Activated T-cell treated with anti-CD3 and anti-CD28 coated beads for 48 hours (primary cell): ENCODE data around the gene RIPPLY2.
"Not testable (repeated sequence)": the region's sequence is repeated elsewhere in the genome, so short reads cannot be mapped to it uniquely, and the experiment has no call there.

ENCODE experiments used
- DNase-seq: peaks from one replicate; pipeline ENCODE4 v3.0.0-alpha.2; 2020; ENCODE audit warnings: low read depth

RIPPLY2 gene

GRCh38 chr6:83853178-83854000 lies at the start of gene RIPPLY2:
TSS of gene RIPPLY2 (plus strand) at chr6:83853360. CDS start at chr6:83853417, 57 bp downstream.
- no peak for DNase-seq

- DNase-seq: not testable (repeated sequence)
Observed at GRCh38 chr6:83803492-83803891, 49.7 kb upstream of the RIPPLY2 start.

GRCh38 chr6:83804886-83805285 lies 48.3 kb upstream of the RIPPLY2 start:
- DNase-seq: no peak

- no peak for DNase-seq
Observed at GRCh38 chr6:83808005-83808404, 45.2 kb upstream of the RIPPLY2 start.

GRCh38 chr6:83808926-83809325 lies 44.2 kb upstream of the RIPPLY2 start:
- no peak for DNase-seq

GRCh38 chr6:83812595-83812994 lies 40.6 kb upstream of the RIPPLY2 start:
- no peak for DNase-seq

- no peak for DNase-seq
Observed at GRCh38 chr6:83815631-83816272, 37.4 kb upstream of the RIPPLY2 start.

- DNase-seq: no peak
Observed at GRCh38 chr6:83822629-83823169, 30.5 kb upstream of the RIPPLY2 start.

- no peak for DNase-seq
Observed at GRCh38 chr6:83824388-83824801, 28.8 kb upstream of the RIPPLY2 start.

- DNase-seq: no peak
Observed at GRCh38 chr6:83824831-83825230, 28.3 kb upstream of the RIPPLY2 start.

GRCh38 chr6:83827050-83827449 lies 26.1 kb upstream of the RIPPLY2 start:
- no peak for DNase-seq

- DNase-seq: no peak
Observed at GRCh38 chr6:83838727-83839126, 14.4 kb upstream of the RIPPLY2 start.

- no peak for DNase-seq
Observed at GRCh38 chr6:83844170-83844569, 9.0 kb upstream of the RIPPLY2 start.

GRCh38 chr6:83846291-83846690 lies 6.9 kb upstream of the RIPPLY2 start:
- DNase-seq: no peak

- no peak for DNase-seq
Observed at GRCh38 chr6:83847179-83847578, 6.0 kb upstream of the RIPPLY2 start.

GRCh38 chr6:83849127-83849526 lies 4.0 kb upstream of the RIPPLY2 start:
- no peak for DNase-seq

GRCh38 chr6:83849610-83850009 lies 3.5 kb upstream of the RIPPLY2 start:
- no peak for DNase-seq

- DNase-seq: no peak
Observed at GRCh38 chr6:83852528-83853177, 507 bp upstream of the RIPPLY2 start.

- no peak for DNase-seq
Observed at GRCh38 chr6:83854001-83854501, 891 bp downstream of the RIPPLY2 start.

- DNase-seq: no peak
Observed at GRCh38 chr6:83854766-83855165, 1.6 kb downstream of the RIPPLY2 start.

GRCh38 chr6:83859410-83860358 lies 6.5 kb downstream of the RIPPLY2 start, which contains the start of gene CYB5R4:
TSS of gene CYB5R4 (plus strand) at chr6:83859689. CDS start at chr6:83859783, 94 bp downstream.
- peak; percentile 91 for DNase-seq
